Hepatocyte (in vitro differentiated cells): ENCODE results near the gene TBC1D32. TPM values are rescaled to one million over a fixed set of nuclear protein-coding genes. Genes with fewer than 3 reads are reported as not detected.
"Not testable (repeated sequence)": the region's sequence is repeated elsewhere in the genome, so short reads cannot be mapped to it uniquely, and the experiment has no call there.

ENCODE experiments used
- DNase-seq: peaks from one replicate; pipeline ENCODE4 v3.0.0-alpha.2; 2016; ENCODE audit warnings: low spot score
- H2AFZ ChIP-seq: fragments of 200-600 bp; sonication (generic); 2 replicates; pipeline ENCODE4 v1.6.0; 2016; ENCODE audit warnings: antibody characterized with exemption, mild to moderate bottlenecking
- H3K27ac ChIP-seq: fragments of 200-600 bp; sonication (generic); 2 replicates; pipeline ENCODE4 v1.5.1; 2016; ENCODE audit warnings: mild to moderate bottlenecking
- H3K27me3 ChIP-seq: fragments of 200-600 bp; sonication (generic); 2 replicates; pipeline ENCODE4 v1.6.1; 2016
- H3K36me3 ChIP-seq: fragments of 200-600 bp; sonication (generic); replicated peaks from 2 replicates; pipeline ENCODE4 v1.5.1; 2016; ENCODE audit warnings: low read depth; ENCODE audit not compliant: insufficient read depth
- H3K4me1 ChIP-seq: fragments of 200-600 bp; sonication (generic); 2 replicates; pipeline ENCODE4 v1.5.1; 2016; ENCODE audit warnings: mild to moderate bottlenecking, moderate library complexity; ENCODE audit not compliant: insufficient read depth
- H3K4me2 ChIP-seq: fragments of 200-600 bp; sonication (generic); 2 replicates; pipeline ENCODE4 v1.6.0; 2016
- H3K4me3 ChIP-seq: fragments of 200-600 bp; sonication (generic); 2 replicates; pipeline ENCODE4 v1.5.1; 2016; ENCODE audit warnings: mild to moderate bottlenecking
- H3K79me2 ChIP-seq: fragments of 200-600 bp; sonication (generic); 2 replicates; pipeline ENCODE4 v1.6.0; 2017; ENCODE audit warnings: mild to moderate bottlenecking
- H3K9me2 ChIP-seq: fragments of 200-600 bp; sonication (generic); replicated peaks from 2 replicates; pipeline ENCODE4 v1.6.0; 2017; ENCODE audit warnings: mild to moderate bottlenecking; ENCODE audit not compliant: insufficient read depth
- H3K9me3 ChIP-seq: fragments of 200-600 bp; sonication (generic); 2 replicates; pipeline ENCODE4 v1.5.1; 2016; ENCODE audit warnings: low read depth, mild to moderate bottlenecking
- H4K20me1 ChIP-seq: fragments of 200-600 bp; sonication (generic); 2 replicates; pipeline ENCODE4 v1.6.0; 2016; ENCODE audit warnings: mild to moderate bottlenecking; ENCODE audit not compliant: insufficient read depth, poor library complexity, severe bottlenecking
- CTCF ChIP-seq: fragments of 200-600 bp; sonication (generic); IDR thresholded peaks from 2 replicates; pipeline ENCODE4 v1.5.1; 2016; ENCODE audit warnings: antibody characterized with exemption, mild to moderate bottlenecking; ENCODE audit not compliant: poor library complexity
- EZH2 ChIP-seq: fragments of 200-600 bp; sonication (generic); IDR thresholded peaks from 2 replicates; pipeline ENCODE4 v1.6.1; 2016; ENCODE audit warnings: antibody characterized with exemption, mild to moderate bottlenecking, borderline replicate concordance
- EZH2phosphoT487 ChIP-seq: fragments of 200-600 bp; sonication (generic); IDR thresholded peaks from one replicate; pipeline ENCODE4 v1.6.1; 2018; ENCODE audit warnings: antibody characterized with exemption, mild to moderate bottlenecking, low read depth, moderate library complexity; ENCODE audit not compliant: unreplicated experiment, severe bottlenecking
- WGBS: methylation state at CpG from one replicate; pipeline ENCODE4 v1.1.6; 2016; ENCODE audit warnings: low lambda C conversion rate; ENCODE audit errors: missing lambda C conversion rate; 5-methylcytosine and 5-hydroxymethylcytosine counted together
- polyA plus RNA-seq: library from polyadenylated mRNA; unstranded; fragments of >200 nt; fragmentation: Nextera tagmentation; extraction: Ambion mirVana; gene quantifications from 2 replicates; pipeline ENCODE4 v1.2.1, GENCODE V29; 2016
- total RNA-seq: library from RNA; depleted of rRNA; stranded (reverse); fragments of >200 nt; gene quantifications from 2 replicates; pipeline ENCODE4 v1.2.3, GENCODE V29; 2014

Gene TBC1D32
- total and polyA plus RNA-seq, 2 experiments from 2014 or later = 3.7 to 9.9 TPM

- H3K4me2 ChIP-seq = no peak overlapping the region
- H4K20me1 ChIP-seq = no peaks in the 10 kb centered on the region
- H3K9me2 ChIP-seq = no peaks in the 10 kb centered on the region
- H3K27ac ChIP-seq = no peak overlapping the region
- TF ChIP-seq EZH2phosphoT487 (no peak), CTCF (no peak), EZH2 (no peak)
- no peaks in the 10 kb centered on the region for H3K4me1 ChIP-seq
- H3K27me3 ChIP-seq = no peaks in the 10 kb centered on the region
- no peak overlapping the region for H3K4me3 ChIP-seq
- no peaks in the 10 kb centered on the region for H3K79me2 ChIP-seq
- no peak for DNase-seq
- no peak overlapping the region for H2AFZ ChIP-seq
- H3K36me3 ChIP-seq = no peaks in the 10 kb centered on the region
- 100% methylated on average over 1 of the region's 1 CpG for WGBS
- H3K9me3 ChIP-seq = no peaks in the 10 kb centered on the region
Observed at GRCh38 chr6:121183742-121184141, 150.5 kb downstream of the TBC1D32 start.

GRCh38 chr6:121175827-121176226 is 158.5 kb downstream of the TBC1D32 start:
- TF ChIP-seq CTCF (no peak), EZH2phosphoT487 (no peak), EZH2 (no peak)
- H3K36me3 ChIP-seq = no peaks in the 10 kb centered on the region

GRCh38 chr6:121172451-121172850 is 161.8 kb downstream of the TBC1D32 start:
- H3K4me3 ChIP-seq, H4K20me1 ChIP-seq, H3K4me2 ChIP-seq, DNase-seq, H3K27me3 ChIP-seq, H3K4me1 ChIP-seq, H3K9me3 ChIP-seq, H3K9me2 ChIP-seq, H3K36me3 ChIP-seq, H3K27ac ChIP-seq, H2AFZ ChIP-seq, H3K79me2 ChIP-seq: not testable (repeated sequence)
- WGBS = 94% methylated on average over 1 of the region's 1 CpG

More at GRCh38 chr6:121175827-121176226, 158.5 kb downstream of the TBC1D32 start:
- no peaks in the 10 kb centered on the region for H4K20me1 ChIP-seq
- H3K9me2 ChIP-seq = no peaks in the 10 kb centered on the region
- 91% methylated on average over 3 of the region's 3 CpGs for WGBS
- H3K79me2 ChIP-seq = no peaks in the 10 kb centered on the region
- no peak overlapping the region for H3K4me3 ChIP-seq
- no peak overlapping the region for H2AFZ ChIP-seq
- no peaks in the 10 kb centered on the region for H3K9me3 ChIP-seq
- H3K27me3 ChIP-seq = no peaks in the 10 kb centered on the region
- no peak for DNase-seq
- H3K4me2 ChIP-seq = no peak overlapping the region
- H3K27ac ChIP-seq = no peak overlapping the region
- no peaks in the 10 kb centered on the region for H3K4me1 ChIP-seq

- WGBS = 80% methylated on average over 4 of the region's 4 CpGs
Observed at GRCh38 chr6:121171879-121172278, 162.4 kb downstream of the TBC1D32 start.

More at GRCh38 chr6:121171879-121172278, 162.4 kb downstream of the TBC1D32 start:
- no peaks in the 10 kb centered on the region for H3K4me1 ChIP-seq
- no peaks in the 10 kb centered on the region for H3K9me3 ChIP-seq
- no peak overlapping the region for H3K4me2 ChIP-seq
- H4K20me1 ChIP-seq = no peaks in the 10 kb centered on the region
- no peak overlapping the region for H3K4me3 ChIP-seq
- no peaks in the 10 kb centered on the region for H3K27me3 ChIP-seq
- H3K27ac ChIP-seq = no peak overlapping the region
- H3K36me3 ChIP-seq = no peaks in the 10 kb centered on the region
- no peak for DNase-seq
- TF ChIP-seq EZH2phosphoT487 (no peak), CTCF (no peak), EZH2 (no peak)
- H3K9me2 ChIP-seq = no peaks in the 10 kb centered on the region
- no peaks in the 10 kb centered on the region for H3K79me2 ChIP-seq
- no peak overlapping the region for H2AFZ ChIP-seq
